Measurements from ENCODE around the gene CNTNAP5. TPM values are rescaled to one million over a fixed set of nuclear protein-coding genes. Genes with fewer than 3 reads are reported as not detected.

Gene CNTNAP5
- total RNA-seq, 1 experiment from 2014 or later: not detected

- no peaks in the 10 kb centered on the region for H3K36me3 Mint-ChIP-seq (ENCODE audit: insufficient read depth, unreplicated experiment)
- H3K27ac Mint-ChIP-seq (ENCODE audit: low read depth, unreplicated experiment): no peak overlapping the region
- peaks cover 9% of the 10 kb centered on the region for H3K4me1 Mint-ChIP-seq (ENCODE audit: insufficient read depth, unreplicated experiment)
- CTCF ChIA-PET: interaction anchor here (0.6 kb wide), 1 partner anchor 30 kb away, joined by 4 read pairs; no protein-coding TSS in a partner anchor
- BruUV-seq (replicated peaks): no TSS peak
- no peaks in the 10 kb centered on the region for H3K27me3 Mint-ChIP-seq (ENCODE audit: insufficient read depth, unreplicated experiment)
- intact Hi-C loops (cut with micrococcal nuclease): no loop called here
- no peak for TF ChIP-seq CTCF (IDR thresholded peaks at IDR 0.05; ENCODE audit: unreplicated experiment)
- no peak overlapping the region for H3K4me3 Mint-ChIP-seq (ENCODE audit: unreplicated experiment)
- POLR2A ChIA-PET: no interaction called here
- DNase-seq (ENCODE audit: unreplicated experiment): no peak
- no peaks in the 10 kb centered on the region for H3K9me3 Mint-ChIP-seq (ENCODE audit: unreplicated experiment)
Measured at GRCh38 chr2:124264551-124265091, 239.5 kb downstream of the CNTNAP5 start.

GRCh38 chr2:124267794-124268193 lies 242.7 kb downstream of the CNTNAP5 start:
- Mint-ChIP-seq H3K9me3 (ENCODE audit: unreplicated experiment) (no peaks in the 10 kb centered on the region), H3K4me1 (ENCODE audit: insufficient read depth, unreplicated experiment) (peaks cover 9% of the 10 kb centered on the region), H3K4me3 (ENCODE audit: unreplicated experiment) (no peak overlapping the region), H3K27ac (ENCODE audit: low read depth, unreplicated experiment) (no peak overlapping the region), H3K36me3 (ENCODE audit: insufficient read depth, unreplicated experiment) (no peaks in the 10 kb centered on the region), H3K27me3 (ENCODE audit: insufficient read depth, unreplicated experiment) (no peaks in the 10 kb centered on the region)
- no TSS peak for BruUV-seq (replicated peaks)
- intact Hi-C loops (cut with micrococcal nuclease): no loop called here
- POLR2A ChIA-PET: interaction anchor here (0.6 to 0.9 kb wide), 2 partner anchors 11 to 154 kb away, joined by 3 read pairs; no protein-coding TSS in a partner anchor
- DNase-seq (ENCODE audit: unreplicated experiment): no peak
- CTCF ChIA-PET: no interaction called here
- TF ChIP-seq CTCF (IDR thresholded peaks at IDR 0.05; ENCODE audit: unreplicated experiment): no peak

GRCh38 chr2:124269348-124269747 lies 244.3 kb downstream of the CNTNAP5 start:
- Mint-ChIP-seq H3K4me1 (ENCODE audit: insufficient read depth, unreplicated experiment) (peaks cover 9% of the 10 kb centered on the region), H3K4me3 (ENCODE audit: unreplicated experiment) (no peak overlapping the region), H3K27me3 (ENCODE audit: insufficient read depth, unreplicated experiment) (no peaks in the 10 kb centered on the region), H3K27ac (ENCODE audit: low read depth, unreplicated experiment) (no peak overlapping the region), H3K9me3 (ENCODE audit: unreplicated experiment) (no peaks in the 10 kb centered on the region), H3K36me3 (ENCODE audit: insufficient read depth, unreplicated experiment) (no peaks in the 10 kb centered on the region)
- ChIA-PET POLR2A (no interaction called here), CTCF (interaction anchor here (1.1 kb wide), 1 partner anchor 30 kb away, joined by 5 read pairs; no protein-coding TSS in a partner anchor)
- DNase-seq (ENCODE audit: unreplicated experiment): no peak
- TF ChIP-seq CTCF (IDR thresholded peaks at IDR 0.05; ENCODE audit: unreplicated experiment): no peak
- intact Hi-C loops (cut with micrococcal nuclease): no loop called here
- no TSS peak for BruUV-seq (replicated peaks)

- BruUV-seq (replicated peaks): no TSS peak
- CTCF ChIA-PET: no interaction called here
- Mint-ChIP-seq H3K9me3 (ENCODE audit: unreplicated experiment) (no peaks in the 10 kb centered on the region), H3K4me3 (ENCODE audit: unreplicated experiment) (no peak overlapping the region), H3K4me1 (ENCODE audit: insufficient read depth, unreplicated experiment) (peaks cover 9% of the 10 kb centered on the region), H3K27me3 (ENCODE audit: insufficient read depth, unreplicated experiment) (no peaks in the 10 kb centered on the region), H3K27ac (ENCODE audit: low read depth, unreplicated experiment) (no peak overlapping the region), H3K36me3 (ENCODE audit: insufficient read depth, unreplicated experiment) (no peaks in the 10 kb centered on the region)
- intact Hi-C loops (cut with micrococcal nuclease): no loop called here
- TF ChIP-seq CTCF (IDR thresholded peaks at IDR 0.05; ENCODE audit: unreplicated experiment): no peak
- no peak for DNase-seq (ENCODE audit: unreplicated experiment)
- POLR2A ChIA-PET: no interaction called here
Measured at GRCh38 chr2:124272261-124272841, 247.3 kb downstream of the CNTNAP5 start.
